ENCODE data around the gene PEMT. TPM values are rescaled to one million over a fixed set of nuclear protein-coding genes. Genes with fewer than 3 reads are reported as not detected.

Gene PEMT
- total RNA-seq, 4 donors from 2014 or later: 24.6 to 32.2 (median 28.2) TPM

GRCh38 chr17:17557796-17558195, 33.7 kb downstream of the PEMT start:
- DNase-seq: no peak
- intact Hi-C loops (cut with DNase I): no loop called here
- Histone ChIP-seq H3K9me3 (no peaks in the 10 kb centered on the region), H3K4me3 (no peak overlapping the region), H3K27ac (no peak overlapping the region), H3K27me3 (no peaks in the 10 kb centered on the region), H3K36me3 (no peaks in the 10 kb centered on the region), H3K4me1 (peaks cover 0 to 22% (median 15%) of the 10 kb centered on the region in 3 donors)
- TF ChIP-seq POLR2A (IDR thresholded peaks at IDR 0.05): no peak
- TF ChIP-seq, protein P1, sequence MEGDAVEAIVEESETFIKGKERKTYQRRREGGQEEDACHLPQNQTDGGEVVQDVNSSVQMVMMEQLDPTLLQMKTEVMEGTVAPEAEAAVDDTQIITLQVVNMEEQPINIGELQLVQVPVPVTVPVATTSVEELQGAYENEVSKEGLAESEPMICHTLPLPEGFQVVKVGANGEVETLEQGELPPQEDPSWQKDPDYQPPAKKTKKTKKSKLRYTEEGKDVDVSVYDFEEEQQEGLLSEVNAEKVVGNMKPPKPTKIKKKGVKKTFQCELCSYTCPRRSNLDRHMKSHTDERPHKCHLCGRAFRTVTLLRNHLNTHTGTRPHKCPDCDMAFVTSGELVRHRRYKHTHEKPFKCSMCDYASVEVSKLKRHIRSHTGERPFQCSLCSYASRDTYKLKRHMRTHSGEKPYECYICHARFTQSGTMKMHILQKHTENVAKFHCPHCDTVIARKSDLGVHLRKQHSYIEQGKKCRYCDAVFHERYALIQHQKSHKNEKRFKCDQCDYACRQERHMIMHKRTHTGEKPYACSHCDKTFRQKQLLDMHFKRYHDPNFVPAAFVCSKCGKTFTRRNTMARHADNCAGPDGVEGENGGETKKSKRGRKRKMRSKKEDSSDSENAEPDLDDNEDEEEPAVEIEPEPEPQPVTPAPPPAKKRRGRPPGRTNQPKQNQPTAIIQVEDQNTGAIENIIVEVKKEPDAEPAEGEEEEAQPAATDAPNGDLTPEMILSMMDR (IDR thresholded peaks at IDR 0.05): no peak
- 79 to 91% methylated on average over 3 to 7 of the region's 9 CpGs for WGBS, 2 donors

DNA sequence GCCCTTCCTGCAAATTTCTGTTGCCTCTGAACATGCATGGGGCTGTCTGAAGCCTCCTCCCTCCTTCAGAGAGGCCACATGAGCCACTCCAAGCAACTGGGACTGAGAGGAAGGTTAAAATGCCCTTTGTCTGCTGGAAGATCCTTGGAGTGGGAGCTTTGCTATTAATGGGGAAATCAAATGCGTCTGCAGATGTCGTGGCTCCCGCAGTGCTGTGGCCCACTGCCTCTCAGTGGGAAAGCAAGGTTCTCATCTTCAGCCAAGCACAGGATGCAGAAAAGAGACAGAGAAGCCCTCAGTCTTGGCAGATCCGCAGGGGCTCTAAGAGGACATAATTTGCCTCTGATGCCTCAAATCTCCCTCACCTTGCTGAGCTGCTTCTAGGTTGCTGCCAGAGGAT, 34.8 kb downstream of the PEMT start:
- no peak for DNase-seq
- Histone ChIP-seq H3K27ac (no peak overlapping the region), H3K9me3 (no peaks in the 10 kb centered on the region), H3K4me1 (peaks cover 0 to 11% (median 8%) of the 10 kb centered on the region in 3 donors), H3K36me3 (no peaks in the 10 kb centered on the region), H3K4me3 (no peak overlapping the region), H3K27me3 (no peaks in the 10 kb centered on the region)
- 89 to 100% methylated on average over 3 to 4 of the region's 4 CpGs for WGBS, 2 donors
- intact Hi-C loops (cut with DNase I): no loop called here
- TF ChIP-seq, protein P1 (IDR thresholded peaks at IDR 0.05): no peak
- no peak for TF ChIP-seq POLR2A (IDR thresholded peaks at IDR 0.05)

- Histone ChIP-seq H3K27ac (no peak overlapping the region), H3K4me1 (peaks cover 0 to 3% (median 1%) of the 10 kb centered on the region in 3 donors), H3K4me3 (no peak overlapping the region), H3K27me3 (no peaks in the 10 kb centered on the region), H3K36me3 (no peaks in the 10 kb centered on the region), H3K9me3 (no peaks in the 10 kb centered on the region)
- DNase-seq: no peak
- intact Hi-C loops (cut with DNase I): no loop called here
- WGBS, 2 donors: 73 to 100% methylated on average over 1 to 2 of the region's 8 CpGs
- TF ChIP-seq, protein P1 (IDR thresholded peaks at IDR 0.05): no peak
- TF ChIP-seq POLR2A (IDR thresholded peaks at IDR 0.05): no peak
Measured at GRCh38 chr17:17555906-17556305, 35.6 kb downstream of the PEMT start.

GRCh38 chr17:17555151-17555550, 36.4 kb downstream of the PEMT start:
- Histone ChIP-seq H3K4me3 (no peak overlapping the region), H3K9me3 (no peaks in the 10 kb centered on the region), H3K27ac (no peak overlapping the region), H3K36me3 (no peaks in the 10 kb centered on the region), H3K4me1 (no peaks in the 10 kb centered on the region), H3K27me3 (no peaks in the 10 kb centered on the region)
- no peak for DNase-seq
- no peak for TF ChIP-seq POLR2A (IDR thresholded peaks at IDR 0.05)
- TF ChIP-seq, protein P1 (IDR thresholded peaks at IDR 0.05): no peak
- intact Hi-C loops (cut with DNase I): no loop called here
- 100% methylated on average over 3 of the region's 9 CpGs; no CpG with 5 or more reads in 1 of the 2 donors for WGBS, 2 donors

GRCh38 chr17:17554266-17554665, 37.2 kb downstream of the PEMT start:
- no peak for DNase-seq
- no peak for TF ChIP-seq POLR2A (IDR thresholded peaks at IDR 0.05)
- TF ChIP-seq, protein P1 (IDR thresholded peaks at IDR 0.05): no peak
- intact Hi-C loops (cut with DNase I): no loop called here
- H3K27me3 ChIP-seq: no peaks in the 10 kb centered on the region
- H3K4me3 ChIP-seq: no peak overlapping the region
- no peak overlapping the region for H3K27ac ChIP-seq
- H3K36me3 ChIP-seq: no peaks in the 10 kb centered on the region
- H3K4me1 ChIP-seq: no peaks in the 10 kb centered on the region
- H3K9me3 ChIP-seq: no peaks in the 10 kb centered on the region
- WGBS, 2 donors: 90 to 92% methylated on average over 16 to 17 of the region's 17 CpGs
